ENCODE results near the gene NOP14. TPM values are rescaled to one million over a fixed set of nuclear protein-coding genes. Genes with fewer than 3 reads are reported as not detected.
"Not testable (repeated sequence)": the region's sequence is repeated elsewhere in the genome, so short reads cannot be mapped to it uniquely, and the experiment has no call there.

NOP14 gene
- total RNA-seq, 1 donor from 2014 or later = 16.1 TPM

DNA sequence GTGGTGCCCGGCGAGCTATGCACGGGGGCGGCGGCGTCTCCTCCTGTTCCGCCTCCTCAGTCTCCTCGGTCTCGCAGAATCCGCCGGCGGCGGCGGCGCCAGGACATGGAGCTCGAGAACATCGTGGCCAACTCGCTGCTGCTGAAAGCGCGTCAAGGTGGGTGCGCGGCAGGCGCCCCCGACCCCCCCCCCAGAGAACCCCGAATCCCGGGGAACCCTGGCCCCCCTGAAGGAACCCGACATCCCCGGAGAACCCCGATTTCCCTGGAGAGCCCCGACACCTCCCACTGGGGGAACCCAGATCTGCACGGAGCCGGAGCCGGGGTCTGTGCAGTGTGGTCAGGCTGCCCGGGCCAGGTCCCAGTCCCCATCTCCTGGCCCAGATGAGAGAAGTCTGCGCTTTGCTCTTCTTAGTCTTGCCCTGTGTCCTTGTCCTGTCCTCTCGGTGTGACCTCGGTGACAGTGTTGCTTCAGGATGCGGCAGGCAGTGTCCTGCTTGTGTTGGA, 813 bp upstream of the NOP14 start:
- intact Hi-C loops (cut with DNase I) = loop anchor here (5.0 to 10.0 kb wide), 2 partner anchors 429 to 547 kb away; partner anchors contain the start of genes CFAP99, FAM193A and ZFYVE28
- DNase-seq (ENCODE audit: low spot score) = no peak

DNA sequence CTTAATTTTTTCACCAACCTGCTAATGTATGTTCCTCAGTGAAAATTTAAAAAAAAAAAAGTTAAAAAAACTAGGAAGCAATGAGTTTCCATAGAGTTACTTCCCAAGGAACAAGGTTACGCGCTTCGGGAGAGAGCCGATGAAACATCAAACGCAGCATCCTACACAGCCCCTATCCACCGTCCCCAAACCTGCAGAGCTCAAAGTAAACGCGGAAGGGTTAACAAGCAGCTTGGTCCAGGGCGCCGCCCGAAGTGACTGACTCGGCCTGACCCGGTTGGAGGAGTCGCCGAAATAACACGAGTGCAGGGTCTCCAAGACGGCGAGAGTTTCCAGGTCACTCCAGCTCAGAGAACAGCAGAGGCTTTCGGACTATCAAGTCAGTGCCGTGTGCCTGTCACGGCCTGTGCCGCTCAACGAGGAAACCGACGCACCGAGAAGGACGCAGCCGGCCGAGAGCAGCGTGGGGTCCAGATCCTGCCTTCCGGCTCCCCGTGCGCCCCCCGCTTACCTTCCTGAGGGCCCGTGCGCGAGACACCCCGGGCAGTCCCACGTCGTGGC, 512 bp downstream of the NOP14 start:
- no peak for DNase-seq (ENCODE audit: low spot score)
- intact Hi-C loops (cut with DNase I) = loop anchor here (5.0 to 10.0 kb wide), 2 partner anchors 428 to 545 kb away; partner anchors contain the start of genes CFAP99, FAM193A and ZFYVE28

DNA sequence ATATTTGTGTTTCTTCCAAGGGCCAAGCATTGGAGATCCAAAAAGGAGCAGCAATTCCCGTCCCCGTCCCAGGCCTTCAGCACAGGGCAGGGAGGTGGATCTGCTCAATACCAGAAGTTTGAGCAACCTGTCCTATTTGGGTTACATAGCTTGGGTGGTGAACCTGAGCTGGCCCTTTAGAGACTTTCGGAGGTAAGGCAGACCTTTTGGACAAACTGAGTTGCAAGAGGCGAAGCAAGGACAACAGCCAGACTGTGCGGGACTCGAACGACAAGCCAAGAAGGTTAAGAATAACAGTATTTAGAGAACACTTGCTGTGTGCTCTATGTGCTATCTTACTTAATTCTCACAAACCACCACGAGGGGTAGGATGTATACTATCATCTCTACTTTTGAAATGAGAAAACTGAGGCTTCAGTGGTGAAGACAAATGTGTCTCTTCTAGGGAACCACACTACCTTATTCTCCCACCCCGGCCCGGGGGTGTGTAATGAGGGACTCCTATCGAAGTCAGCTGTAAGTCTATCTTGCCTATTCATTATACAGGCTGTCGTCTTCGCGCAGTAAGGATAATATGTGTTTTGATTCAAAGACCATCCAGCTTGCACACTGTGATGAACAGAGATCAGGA, 1.3 kb downstream of the NOP14 start:
- no peak for DNase-seq (ENCODE audit: low spot score)
- intact Hi-C loops (cut with DNase I) = loop anchor here (5.0 to 10.0 kb wide), 2 partner anchors 427 to 545 kb away; partner anchors contain the start of genes CFAP99, FAM193A and ZFYVE28

DNA sequence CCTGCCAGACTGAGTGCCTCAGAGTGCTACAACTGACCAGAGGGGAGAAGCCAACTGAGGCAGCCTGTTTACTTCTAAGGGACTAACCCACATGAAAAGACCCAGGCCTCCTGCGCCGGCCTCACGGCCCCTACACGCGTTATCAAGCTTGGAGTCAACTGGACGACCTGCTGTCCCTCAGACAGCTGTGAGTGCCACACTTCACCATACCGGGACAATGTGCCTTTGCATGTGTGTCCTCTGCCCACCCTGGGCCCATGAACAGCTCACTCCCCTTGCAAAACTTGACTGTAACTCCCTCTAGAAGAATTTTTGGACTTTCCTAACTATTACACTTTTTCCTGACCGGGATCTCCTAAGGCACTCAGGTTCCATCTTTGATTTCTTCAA, 1.8 kb downstream of the NOP14 start:
- no peak for DNase-seq (ENCODE audit: low spot score)
- intact Hi-C loops (cut with DNase I) = loop anchor here (5.0 to 10.0 kb wide), 2 partner anchors 427 to 544 kb away; partner anchors contain the start of genes CFAP99, FAM193A and ZFYVE28

DNA sequence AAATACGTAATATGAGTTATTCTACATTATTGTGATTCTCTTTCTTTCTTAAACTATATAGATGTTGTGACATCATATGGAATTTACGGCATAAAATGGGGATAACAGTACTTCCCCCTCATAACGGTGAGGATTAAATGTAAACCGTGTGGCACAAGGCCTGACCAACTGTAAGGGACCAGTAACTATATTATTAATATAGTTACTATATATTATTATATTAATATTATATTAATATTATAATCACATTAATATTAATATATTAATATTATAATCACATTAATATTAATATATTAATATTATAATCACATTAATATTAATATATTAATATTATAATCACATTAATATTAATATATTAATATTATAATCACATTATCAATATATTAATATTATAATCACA, 2.8 kb downstream of the NOP14 start:
- DNase-seq (ENCODE audit: low spot score) = not testable (repeated sequence)
- intact Hi-C loops (cut with DNase I) = loop anchor here (5.0 to 10.0 kb wide), 2 partner anchors 426 to 543 kb away; partner anchors contain the start of genes CFAP99, FAM193A and ZFYVE28

DNA sequence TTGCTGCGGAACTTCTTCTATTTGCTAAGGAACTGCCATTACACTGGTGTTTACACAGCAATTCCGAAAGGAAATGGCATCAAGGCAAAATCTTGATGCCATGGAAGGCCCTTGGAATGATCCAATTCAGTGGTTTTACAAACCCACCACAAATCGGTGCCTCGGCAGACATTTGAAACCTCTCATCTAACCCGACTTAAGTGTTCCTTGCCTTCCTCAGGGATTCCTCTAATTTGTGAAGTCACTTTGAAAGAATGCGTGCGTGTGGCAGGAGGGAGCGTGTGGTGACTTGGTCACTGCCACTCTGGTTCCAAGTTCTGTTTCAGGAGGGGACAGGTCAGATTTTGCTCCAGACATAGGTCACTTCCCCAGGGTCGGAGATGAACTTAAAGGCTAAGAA, 4.8 kb downstream of the NOP14 start:
- intact Hi-C loops (cut with DNase I) = no loop called here
- no peak for DNase-seq (ENCODE audit: low spot score)

DNA sequence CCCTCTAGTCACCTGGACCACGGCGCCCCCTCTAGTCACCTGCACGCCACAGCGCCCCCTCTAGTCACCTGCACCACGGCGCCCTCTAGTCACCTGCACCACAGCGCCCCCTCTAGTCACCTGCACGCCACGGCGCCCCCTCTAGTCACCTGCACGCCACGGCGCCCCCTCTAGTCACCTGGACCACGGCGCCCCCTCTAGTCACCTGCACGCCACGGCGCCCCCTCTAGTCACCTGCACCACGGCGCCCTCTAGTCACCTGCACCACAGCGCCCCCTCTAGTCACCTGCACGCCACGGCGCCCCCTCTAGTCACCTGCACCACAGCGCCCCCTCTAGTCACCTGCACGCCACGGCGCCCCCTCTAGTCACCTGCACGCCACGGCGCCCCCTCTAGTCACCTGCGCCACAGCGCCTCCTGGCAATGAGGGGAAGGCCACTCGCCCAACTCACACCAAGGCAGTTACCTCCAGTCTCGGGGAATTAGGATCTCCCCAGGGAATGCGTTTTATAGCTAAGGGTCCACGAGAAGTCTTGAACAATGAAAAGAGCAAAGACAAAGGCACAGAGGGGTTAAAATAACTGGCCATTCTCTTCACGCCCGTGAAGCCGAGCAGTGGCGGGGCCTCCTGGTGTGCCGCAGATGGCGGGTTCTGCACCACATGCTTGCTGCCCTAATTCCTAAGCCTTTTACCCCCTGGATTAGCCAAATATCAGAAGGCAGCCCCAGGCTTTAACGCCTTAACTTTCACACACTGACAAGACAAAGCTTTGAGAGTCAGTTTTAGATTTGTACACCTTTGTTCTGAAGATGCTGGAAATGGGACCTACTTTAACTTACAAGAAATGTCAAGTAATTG, 7.8 kb downstream of the NOP14 start:
- DNase-seq (ENCODE audit: low spot score); intact Hi-C loops (cut with DNase I): not testable (repeated sequence)

DNA sequence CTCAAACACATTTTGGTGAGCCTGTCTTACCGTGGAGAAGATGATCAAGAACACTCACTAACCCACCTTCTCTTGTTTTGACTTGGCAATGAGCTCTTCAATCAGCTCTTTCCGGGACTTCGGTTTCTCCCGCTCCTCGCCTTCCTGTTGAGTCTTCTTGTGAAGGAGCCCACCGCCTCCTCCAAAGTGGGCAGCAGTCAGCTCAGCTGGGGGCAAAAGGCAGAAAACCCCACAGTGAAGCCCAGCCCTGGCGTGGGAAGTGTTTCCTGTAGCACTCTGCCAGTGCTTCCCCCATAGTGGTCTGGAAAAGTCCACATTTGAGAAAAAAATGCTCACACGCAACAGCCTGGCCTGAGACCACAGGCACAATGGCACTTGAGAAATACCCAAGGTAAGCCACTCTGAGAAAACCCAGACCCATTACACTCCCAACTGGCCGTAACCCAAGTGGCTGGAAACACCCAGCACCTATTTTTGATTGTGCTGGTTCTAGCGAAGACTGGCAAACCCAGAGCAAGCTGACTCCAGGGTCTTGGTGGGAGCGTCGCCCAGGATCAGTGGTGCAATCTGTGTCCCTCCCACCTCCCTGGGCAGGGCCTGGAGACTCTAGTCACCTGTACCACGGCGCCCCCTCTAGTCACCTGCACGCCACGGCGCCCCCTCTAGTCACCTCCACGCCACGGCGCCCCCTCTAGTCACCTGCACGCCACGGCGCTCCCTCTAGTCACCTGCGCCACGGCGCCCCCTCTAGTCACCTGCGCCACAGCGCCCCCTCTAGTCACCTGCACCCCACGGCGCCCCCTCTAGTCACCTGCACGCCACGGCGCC, 8.6 kb downstream of the NOP14 start:
- intact Hi-C loops (cut with DNase I) = no loop called here
- no peak for DNase-seq (ENCODE audit: low spot score)

DNA sequence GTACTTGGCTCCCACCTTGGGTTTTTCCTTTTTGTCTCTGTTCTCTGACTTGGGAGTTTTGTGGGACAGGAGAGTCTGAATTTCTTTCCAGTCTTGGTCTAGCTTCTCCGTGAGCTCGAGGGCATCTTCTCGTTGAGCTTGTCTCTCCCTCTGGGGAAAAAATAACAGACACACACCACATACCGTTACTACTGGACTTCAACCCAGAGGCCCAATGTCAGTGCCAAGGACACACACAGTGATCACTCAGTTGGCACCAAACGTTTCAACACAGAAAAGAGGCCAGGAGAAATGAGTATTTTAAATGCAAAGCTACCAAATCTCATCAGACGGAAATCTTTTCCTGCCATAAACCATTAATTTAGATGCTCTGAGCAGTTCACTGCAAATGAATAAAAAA, 9.7 kb downstream of the NOP14 start:
- intact Hi-C loops (cut with DNase I) = no loop called here
- DNase-seq (ENCODE audit: low spot score) = no peak

DNA sequence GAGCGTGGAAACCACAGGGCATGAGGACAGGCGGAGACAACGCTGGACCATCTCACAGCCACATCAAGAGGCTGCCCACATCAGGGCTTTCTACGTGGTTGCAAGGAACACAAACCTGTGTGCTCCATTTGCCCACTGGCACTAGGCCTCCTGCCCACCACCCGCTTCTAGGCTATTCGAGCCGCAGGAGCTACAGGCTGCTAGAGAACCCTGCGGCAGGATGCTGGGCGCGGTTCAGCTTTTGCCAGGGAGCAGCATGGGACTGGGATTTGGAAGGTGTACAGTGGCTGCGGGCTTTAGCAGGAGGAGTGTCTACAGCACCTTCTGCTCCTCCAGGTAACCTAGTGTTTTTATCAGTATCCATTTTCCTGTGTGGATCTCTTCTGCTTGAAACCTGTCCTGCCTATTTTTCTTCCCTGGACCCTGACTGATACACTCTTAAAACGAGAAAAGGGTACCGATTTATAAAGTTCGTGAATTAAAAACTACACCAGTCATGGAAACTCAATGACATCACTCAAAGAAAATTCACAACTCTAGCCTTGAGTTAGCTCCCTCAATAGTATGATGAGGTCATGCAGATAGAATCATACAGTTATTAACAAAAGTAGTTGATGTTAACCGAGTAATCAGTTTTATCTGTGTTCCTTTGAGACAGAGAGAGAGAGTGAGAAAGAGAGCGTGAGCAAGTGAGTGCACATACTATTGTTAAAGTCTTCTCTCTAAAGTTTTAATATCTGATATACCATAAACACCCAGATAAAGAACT, 12.8 kb downstream of the NOP14 start:
- intact Hi-C loops (cut with DNase I) = no loop called here
- DNase-seq (ENCODE audit: low spot score) = no peak

DNA sequence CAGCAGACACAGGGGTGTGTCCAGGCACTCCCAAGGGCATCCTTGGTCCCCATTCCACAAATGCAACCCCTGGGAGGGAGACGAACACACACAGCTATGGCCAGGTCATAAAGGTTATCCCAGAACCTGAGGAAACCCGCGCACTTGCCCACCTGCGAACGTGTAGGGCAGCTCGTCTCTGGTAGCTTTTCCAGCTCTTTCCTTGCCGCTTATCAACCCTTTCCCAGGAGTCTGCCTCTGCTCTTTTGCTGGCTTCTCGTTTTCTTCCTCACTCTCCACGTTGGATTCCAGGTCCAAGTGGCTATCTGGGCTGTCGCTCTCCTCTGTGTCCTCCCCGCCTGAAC, 13.5 kb downstream of the NOP14 start:
- intact Hi-C loops (cut with DNase I) = no loop called here

DNA sequence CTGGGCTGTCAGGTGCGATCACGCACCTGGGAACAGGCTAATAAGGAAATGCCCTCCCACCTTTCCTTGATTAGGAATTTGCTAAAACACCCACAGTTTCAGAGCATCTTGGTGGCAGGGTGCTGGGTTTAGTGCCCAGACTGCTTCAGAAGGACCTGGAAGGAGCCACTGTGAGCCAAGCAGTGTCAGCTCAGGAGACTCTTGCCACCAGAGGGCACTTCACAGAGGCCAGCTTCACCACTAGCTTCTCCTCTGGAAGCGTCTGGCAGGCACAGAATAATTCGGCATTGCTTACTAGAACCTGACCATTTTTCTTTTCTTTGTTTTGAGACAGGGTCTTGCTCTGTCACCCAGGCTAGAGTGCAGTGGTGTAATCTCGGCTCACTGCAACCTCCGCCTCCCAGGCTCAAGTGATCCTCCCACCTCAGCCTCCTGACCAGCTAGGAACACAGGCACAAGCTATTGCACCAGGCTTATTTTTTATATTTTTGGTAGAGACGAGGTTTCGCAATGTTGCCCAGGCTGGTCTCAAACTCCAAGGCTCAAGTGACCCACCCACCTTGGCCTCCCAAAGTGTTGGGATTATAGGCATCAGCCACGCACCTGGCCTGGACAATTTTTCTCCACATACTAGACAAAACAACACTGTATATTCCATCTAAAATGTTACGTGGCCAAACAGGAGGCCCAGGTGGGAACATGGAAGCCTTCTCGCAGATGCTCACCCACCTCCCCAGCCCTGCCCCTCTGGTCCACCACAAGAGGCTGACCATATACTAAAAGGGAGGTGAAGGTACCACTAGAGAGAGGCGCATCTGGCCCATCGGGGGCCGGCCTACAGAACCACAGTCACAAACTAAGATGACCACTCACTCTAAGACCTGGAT, 14.1 kb downstream of the NOP14 start:
- no peak for DNase-seq (ENCODE audit: low spot score)
- intact Hi-C loops (cut with DNase I) = no loop called here

More for the DNA sequence above, 13.5 kb downstream of the NOP14 start:
- no peak for DNase-seq (ENCODE audit: low spot score)

DNA sequence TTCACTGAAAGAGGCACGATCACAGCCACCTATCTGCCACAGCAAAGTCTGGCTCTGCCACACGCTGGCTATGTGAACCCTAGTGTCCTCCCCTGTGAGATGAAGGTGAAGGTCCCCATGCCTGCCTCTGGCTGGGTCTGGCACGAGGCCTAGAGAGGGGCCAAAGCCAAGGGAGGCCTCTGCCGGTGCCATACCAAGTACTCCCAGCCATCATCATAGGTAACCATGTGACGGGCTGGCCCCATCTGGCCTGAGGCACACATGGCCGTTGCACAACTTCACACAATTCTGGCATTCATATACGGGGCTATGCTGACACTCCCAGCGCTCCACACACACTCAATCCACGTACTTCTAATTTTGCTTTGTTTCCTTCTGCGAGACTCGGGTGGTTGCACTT, 15.3 kb downstream of the NOP14 start:
- intact Hi-C loops (cut with DNase I) = no loop called here
- DNase-seq (ENCODE audit: low spot score) = no peak

DNA sequence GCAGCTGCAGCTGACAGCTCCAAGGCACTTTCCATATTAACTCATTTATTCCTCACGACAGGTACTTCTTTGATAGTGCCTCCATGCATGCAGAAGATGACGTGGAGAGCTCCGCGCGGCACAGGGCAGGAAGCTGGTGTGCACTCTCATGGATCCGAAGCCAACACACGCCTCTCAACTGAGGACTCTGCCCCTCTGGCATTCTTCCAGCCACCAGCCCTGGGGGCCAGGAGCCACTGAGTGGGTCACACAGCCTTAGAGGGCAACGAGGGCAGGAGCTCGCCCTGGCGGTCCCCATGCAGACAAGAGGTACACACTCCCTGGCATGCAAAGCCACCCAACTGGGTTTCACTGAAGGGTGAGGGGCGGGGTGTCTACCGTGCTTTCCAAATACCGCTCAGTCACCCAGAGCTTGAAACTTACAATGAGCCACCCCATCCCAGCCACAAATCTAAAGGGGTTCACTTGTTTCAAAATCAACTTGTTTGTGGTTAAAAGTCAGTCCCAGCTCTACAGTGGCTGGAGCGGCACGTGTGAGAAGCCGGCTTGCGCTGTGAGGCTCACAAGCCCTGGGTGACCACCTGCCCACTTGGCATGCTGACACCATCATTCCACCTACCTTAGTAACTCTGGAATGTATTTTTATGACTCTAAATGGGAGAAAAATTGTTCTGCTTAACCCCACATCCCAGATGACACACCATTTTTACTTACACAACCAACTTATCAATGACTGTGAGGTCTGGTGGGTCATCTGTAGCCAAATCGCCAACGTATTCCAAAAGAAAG, 16.2 kb downstream of the NOP14 start:
- no peak for DNase-seq (ENCODE audit: low spot score)
- intact Hi-C loops (cut with DNase I) = no loop called here

DNA sequence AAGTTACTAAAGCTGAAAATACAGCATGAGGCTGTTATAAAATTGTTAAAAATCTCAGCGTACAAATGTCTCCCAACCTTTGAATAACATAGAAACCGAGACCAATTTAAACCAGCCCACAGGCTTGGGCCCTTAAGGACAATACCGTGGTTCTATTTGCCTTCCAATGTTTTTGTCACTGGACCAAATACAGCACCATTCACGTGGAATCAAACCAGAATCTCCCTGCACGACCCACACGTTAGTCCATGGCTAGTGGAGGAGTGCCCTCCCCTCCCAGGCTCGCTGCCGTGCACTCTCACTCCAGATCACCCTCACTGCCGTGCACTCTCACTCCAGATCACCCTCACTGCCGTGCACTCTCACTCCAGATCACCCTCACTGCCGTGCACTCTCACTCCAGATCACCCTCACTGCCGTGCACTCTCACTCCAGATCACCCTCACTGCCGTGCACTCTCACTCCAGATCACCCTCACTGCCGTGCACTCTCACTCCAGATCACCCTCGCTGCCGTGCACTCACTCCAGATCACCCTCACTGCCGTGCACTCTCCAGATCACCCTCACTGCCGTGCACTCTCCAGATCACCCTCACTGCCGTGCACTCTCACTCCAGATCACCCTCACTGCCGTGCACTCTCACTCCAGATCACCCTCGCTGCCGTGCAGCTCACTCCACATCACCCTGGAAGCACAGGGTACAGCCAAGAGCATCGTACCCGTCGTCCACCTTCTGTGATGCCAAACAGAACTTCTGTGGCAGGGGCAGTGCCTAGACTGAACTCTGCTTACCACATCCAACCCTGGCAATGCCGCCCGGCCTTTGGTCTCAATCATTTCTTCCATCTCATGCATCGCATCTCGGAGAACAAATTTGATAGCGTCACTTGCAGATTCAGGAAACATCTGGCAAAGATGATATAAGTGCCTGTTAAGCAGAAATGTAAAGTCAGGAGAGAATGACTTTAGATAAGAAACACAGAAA, 17.3 kb downstream of the NOP14 start:
- intact Hi-C loops (cut with DNase I); DNase-seq (ENCODE audit: low spot score): not testable (repeated sequence)
